GM18870 (cell line): ENCODE data around the gene USP2.
A peak's percentile ranks its signal among the peaks of the same experiment; 100 is the strongest.

Source experiments
- ATAC-seq: cut with Tn5 transposase; IDR thresholded peaks from one replicate; pipeline ENCODE4 v1.9.1; 2021; ENCODE audit warnings: moderate library complexity; ENCODE audit not compliant: unreplicated experiment

USP2 gene

GRCh38 chr11:119345685-119346084, 35.8 kb downstream of the USP2 start:
- ATAC-seq = no peak

- ATAC-seq = no peak
Measured at GRCh38 chr11:119344291-119345010, 37.0 kb downstream of the USP2 start.

- no peak for ATAC-seq
Measured at GRCh38 chr11:119343726-119344125, 37.8 kb downstream of the USP2 start.

GRCh38 chr11:119342362-119343130, 38.9 kb downstream of the USP2 start:
- no peak for ATAC-seq

- no peak for ATAC-seq
Measured at GRCh38 chr11:119342023-119342300, 39.5 kb downstream of the USP2 start.

- ATAC-seq = no peak
Measured at GRCh38 chr11:119341222-119342022, 40.1 kb downstream of the USP2 start.

- no peak for ATAC-seq
Measured at GRCh38 chr11:119340335-119341221, 40.9 kb downstream of the USP2 start, which contains the start of gene C1QTNF5. C1QTNF5 (minus strand) TSS chr11:119340883; CDS start chr11:119340397, 486 bp downstream.

GRCh38 chr11:119339589-119340334, 41.7 kb downstream of the USP2 start:
- ATAC-seq = no peak

GRCh38 chr11:119338965-119339588, 42.4 kb downstream of the USP2 start:
- ATAC-seq = no peak

- no peak for ATAC-seq
Measured at GRCh38 chr11:119338318-119338890, 43.1 kb downstream of the USP2 start.

GRCh38 chr11:119337581-119338317, 43.7 kb downstream of the USP2 start:
- no peak for ATAC-seq

- ATAC-seq = no peak
Measured at GRCh38 chr11:119336744-119337469, 44.6 kb downstream of the USP2 start.

- no peak for ATAC-seq
Measured at GRCh38 chr11:119335655-119336543, 45.6 kb downstream of the USP2 start.

- ATAC-seq = no peak
Measured at GRCh38 chr11:119335091-119335654, 46.3 kb downstream of the USP2 start.

- ATAC-seq = peak; percentile 85
Measured at GRCh38 chr11:119334174-119334930, 47.1 kb downstream of the USP2 start, which contains the start of gene RNF26. RNF26 (plus strand) TSS chr11:119334527; CDS start chr11:119335123, 596 bp downstream.
